ENCODE results near the gene C10orf67.

C10orf67 gene

DNA sequence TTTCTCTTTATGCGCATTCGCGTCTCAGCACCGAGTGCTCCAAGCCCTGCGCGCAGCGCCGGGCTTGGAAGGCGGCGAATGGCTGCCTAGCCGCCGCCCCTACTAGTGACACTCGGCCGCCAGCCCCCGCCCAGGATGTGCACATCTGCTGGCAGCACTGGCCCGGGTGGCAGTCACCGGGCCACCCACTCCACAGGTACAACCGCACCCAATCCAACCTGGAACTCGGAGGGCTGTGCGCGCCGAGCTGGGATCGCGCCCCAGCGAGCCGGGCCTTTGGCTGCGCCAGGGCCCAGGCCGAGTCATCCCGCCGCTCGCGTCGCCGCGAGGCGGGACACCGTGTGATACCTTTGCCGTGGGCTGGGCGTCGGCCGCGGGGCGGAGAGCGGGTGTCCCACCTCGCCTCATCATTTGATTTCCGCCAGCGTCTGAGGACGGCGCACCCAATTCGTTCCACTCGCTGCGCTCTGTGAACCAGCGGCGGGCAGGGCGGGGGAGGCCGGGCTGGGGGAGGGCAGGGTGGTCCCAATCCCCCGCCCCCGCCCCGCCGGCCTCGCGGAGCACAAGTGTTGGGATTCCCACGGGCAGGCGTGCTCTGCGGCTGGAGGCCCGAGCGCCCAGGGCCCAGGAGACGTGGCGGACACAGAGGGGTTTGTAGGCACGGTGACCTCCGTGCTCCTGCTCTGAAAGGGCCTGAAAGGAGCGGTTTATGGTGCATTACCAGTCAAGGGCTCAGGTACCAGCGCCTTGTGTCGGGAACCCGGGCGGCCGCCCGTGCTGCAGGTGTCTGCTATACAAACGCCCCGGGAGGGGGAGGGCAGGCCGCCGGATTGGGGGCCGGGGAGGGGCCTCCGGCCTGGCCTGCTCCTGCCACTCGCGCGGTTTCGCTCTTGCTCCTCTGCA is 170.3 kb downstream of the C10orf67 start:
- Histone ChIP-seq H3K79me2 (ENCODE audit: insufficient read depth, low read length) (no peaks in the 10 kb centered on the region), H3K27me3 (ENCODE audit: insufficient read depth, low read length, poor library complexity) (no peaks in the 10 kb centered on the region), H3K4me1 (ENCODE audit: insufficient read depth, low read length) (no peaks in the 10 kb centered on the region), H3K9me3 (ENCODE audit: insufficient read depth, low read length, severe bottlenecking) (no peaks in the 10 kb centered on the region), H3K4me2 (ENCODE audit: insufficient read depth, low read length) (no peak overlapping the region), H4K20me1 (ENCODE audit: insufficient read depth, low read length) (no peaks in the 10 kb centered on the region), H3K9ac (ENCODE audit: low read depth, low read length) (no peak overlapping the region), H2AFZ (ENCODE audit: low read depth, low read length) (no peak overlapping the region), H3K4me3 (ENCODE audit: low read depth in 1 of 2, low read length in 2 of 2) (no peak overlapping the region), H3K27ac (ENCODE audit: low read length) (no peak overlapping the region), H3K36me3 (ENCODE audit: insufficient read depth, low read length) (no peaks in the 10 kb centered on the region)
- DNase-seq (no peak), ATAC-seq (ENCODE audit: insufficient read depth, low read depth) (no peak)
- TF ChIP-seq, protein P1, sequence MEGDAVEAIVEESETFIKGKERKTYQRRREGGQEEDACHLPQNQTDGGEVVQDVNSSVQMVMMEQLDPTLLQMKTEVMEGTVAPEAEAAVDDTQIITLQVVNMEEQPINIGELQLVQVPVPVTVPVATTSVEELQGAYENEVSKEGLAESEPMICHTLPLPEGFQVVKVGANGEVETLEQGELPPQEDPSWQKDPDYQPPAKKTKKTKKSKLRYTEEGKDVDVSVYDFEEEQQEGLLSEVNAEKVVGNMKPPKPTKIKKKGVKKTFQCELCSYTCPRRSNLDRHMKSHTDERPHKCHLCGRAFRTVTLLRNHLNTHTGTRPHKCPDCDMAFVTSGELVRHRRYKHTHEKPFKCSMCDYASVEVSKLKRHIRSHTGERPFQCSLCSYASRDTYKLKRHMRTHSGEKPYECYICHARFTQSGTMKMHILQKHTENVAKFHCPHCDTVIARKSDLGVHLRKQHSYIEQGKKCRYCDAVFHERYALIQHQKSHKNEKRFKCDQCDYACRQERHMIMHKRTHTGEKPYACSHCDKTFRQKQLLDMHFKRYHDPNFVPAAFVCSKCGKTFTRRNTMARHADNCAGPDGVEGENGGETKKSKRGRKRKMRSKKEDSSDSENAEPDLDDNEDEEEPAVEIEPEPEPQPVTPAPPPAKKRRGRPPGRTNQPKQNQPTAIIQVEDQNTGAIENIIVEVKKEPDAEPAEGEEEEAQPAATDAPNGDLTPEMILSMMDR (IDR thresholded peaks at IDR 0.05; ENCODE audit: borderline replicate concordance, extremely low read depth, low read length, poor library complexity, severe bottlenecking), result no peak
- TF ChIP-seq EZH2 (IDR thresholded peaks at IDR 0.05; ENCODE audit: borderline replicate concordance, low read depth, low read length, severe bottlenecking), result no peak

DNA sequence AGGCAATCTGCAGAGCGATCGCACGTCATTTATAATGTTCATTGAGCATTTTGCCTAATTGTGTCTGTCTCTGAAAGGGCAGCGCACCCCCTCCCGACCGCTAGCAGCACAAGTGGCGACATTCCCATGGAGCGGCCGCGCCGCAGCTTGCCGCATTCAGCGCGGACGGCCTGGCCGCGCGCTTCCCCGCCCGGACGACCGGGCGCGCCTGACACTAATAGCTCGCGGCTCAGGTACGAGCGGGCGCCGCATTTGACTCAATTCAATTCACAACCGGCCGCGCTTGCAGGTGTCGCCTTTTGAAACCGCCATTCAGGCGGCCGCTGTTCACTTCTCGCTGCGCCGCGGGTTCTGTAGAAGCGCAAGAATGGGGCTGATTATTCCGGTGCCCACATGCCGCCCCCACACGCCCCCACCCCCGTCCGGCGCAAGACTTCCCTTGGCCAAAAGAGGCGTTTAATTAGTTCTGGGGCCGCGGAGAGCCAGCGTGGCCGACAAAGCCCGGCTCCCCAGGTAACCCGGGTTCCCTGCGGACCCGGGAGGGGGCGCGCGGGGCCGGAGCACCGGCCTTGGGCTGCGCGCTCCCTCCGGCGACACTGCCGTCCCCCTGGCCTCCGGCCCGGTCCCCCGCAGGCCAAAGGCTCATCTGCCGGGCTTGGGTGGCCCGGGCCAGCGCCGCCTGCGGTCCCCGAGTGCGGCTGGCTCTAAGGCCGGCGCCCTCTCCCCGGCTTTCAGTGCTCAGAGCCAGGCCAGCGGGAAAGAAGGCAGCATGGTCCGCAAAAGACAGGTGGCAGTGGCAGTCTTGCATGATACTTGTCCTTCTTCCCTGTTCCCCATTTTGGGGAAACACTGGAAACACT is 171.2 kb downstream of the C10orf67 start:
- Histone ChIP-seq H3K36me3 (ENCODE audit: insufficient read depth, low read length) (no peaks in the 10 kb centered on the region), H3K4me2 (ENCODE audit: insufficient read depth, low read length) (no peak overlapping the region), H3K27ac (ENCODE audit: low read length) (no peak overlapping the region), H3K27me3 (ENCODE audit: insufficient read depth, low read length, poor library complexity) (no peaks in the 10 kb centered on the region), H4K20me1 (ENCODE audit: insufficient read depth, low read length) (no peaks in the 10 kb centered on the region), H3K9ac (ENCODE audit: low read depth, low read length) (no peak overlapping the region), H3K4me1 (ENCODE audit: insufficient read depth, low read length) (no peaks in the 10 kb centered on the region), H3K79me2 (ENCODE audit: insufficient read depth, low read length) (no peaks in the 10 kb centered on the region), H3K4me3 (ENCODE audit: low read depth in 1 of 2, low read length in 2 of 2) (no peak overlapping the region), H3K9me3 (ENCODE audit: insufficient read depth, low read length, severe bottlenecking) (no peaks in the 10 kb centered on the region), H2AFZ (ENCODE audit: low read depth, low read length) (no peak overlapping the region)
- DNase-seq (no peak), ATAC-seq (ENCODE audit: insufficient read depth, low read depth) (no peak)
- TF ChIP-seq EZH2 (IDR thresholded peaks at IDR 0.05; ENCODE audit: borderline replicate concordance, low read depth, low read length, severe bottlenecking), result no peak
- TF ChIP-seq, protein P1 (IDR thresholded peaks at IDR 0.05; ENCODE audit: borderline replicate concordance, extremely low read depth, low read length, poor library complexity, severe bottlenecking), result no peak

DNA sequence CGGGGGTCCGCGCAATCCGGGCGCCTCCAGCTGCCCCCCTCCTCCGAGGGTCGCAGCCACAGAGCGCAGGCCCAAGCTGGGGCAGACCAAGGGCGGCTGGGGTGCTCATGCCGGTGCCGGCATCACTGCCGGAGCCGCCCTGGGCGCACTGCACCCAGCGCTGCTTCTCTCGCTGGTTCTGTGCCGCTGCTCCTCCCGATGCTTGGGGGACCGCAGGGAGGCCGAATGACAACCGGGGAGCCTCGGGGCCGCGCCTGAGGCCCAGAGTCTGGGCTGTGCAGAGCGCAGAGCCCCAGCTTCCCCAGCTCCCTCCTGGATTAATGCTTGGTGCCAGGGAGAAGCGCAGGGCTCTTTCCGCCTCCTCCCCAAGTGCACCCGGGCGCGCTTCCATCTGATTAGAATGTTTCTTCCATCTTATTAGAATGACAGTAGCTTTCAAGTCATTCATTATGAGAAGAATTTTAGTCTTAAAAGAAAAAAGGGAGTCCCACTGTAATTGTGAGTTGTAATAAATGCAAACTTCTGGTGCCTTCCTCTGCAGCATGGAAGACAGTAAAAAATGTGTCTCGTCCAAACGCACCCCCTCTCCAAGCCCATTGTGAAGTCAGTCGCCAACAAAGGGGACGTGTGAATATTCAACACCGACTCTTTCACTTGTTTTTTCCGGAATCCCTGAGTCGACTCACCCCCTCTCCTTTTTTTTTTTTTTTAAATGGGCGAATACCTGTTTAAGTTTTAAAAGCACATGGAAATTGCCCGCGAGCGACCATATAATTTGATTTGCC is 172.0 kb downstream of the C10orf67 start:
- no peaks in the 10 kb centered on the region for H4K20me1 ChIP-seq (ENCODE audit: insufficient read depth, low read length)
- no peak for TF ChIP-seq EZH2 (IDR thresholded peaks at IDR 0.05; ENCODE audit: borderline replicate concordance, low read depth, low read length, severe bottlenecking)
- TF ChIP-seq, protein P1 (IDR thresholded peaks at IDR 0.05; ENCODE audit: borderline replicate concordance, extremely low read depth, low read length, poor library complexity, severe bottlenecking), result no peak
- no peak overlapping the region for H2AFZ ChIP-seq (ENCODE audit: low read depth, low read length)
- H3K36me3 ChIP-seq (ENCODE audit: insufficient read depth, low read length), result no peaks in the 10 kb centered on the region
- H3K4me3 ChIP-seq (ENCODE audit: low read depth in 1 of 2, low read length in 2 of 2), result no peak overlapping the region
- H3K27ac ChIP-seq (ENCODE audit: low read length), result no peak overlapping the region
- H3K4me1 ChIP-seq (ENCODE audit: insufficient read depth, low read length), result no peaks in the 10 kb centered on the region
- no peak overlapping the region for H3K9ac ChIP-seq (ENCODE audit: low read depth, low read length)
- no peaks in the 10 kb centered on the region for H3K9me3 ChIP-seq (ENCODE audit: insufficient read depth, low read length, severe bottlenecking)
- no peaks in the 10 kb centered on the region for H3K79me2 ChIP-seq (ENCODE audit: insufficient read depth, low read length)
- no peak for DNase-seq
- H3K4me2 ChIP-seq (ENCODE audit: insufficient read depth, low read length), result no peak overlapping the region
- H3K27me3 ChIP-seq (ENCODE audit: insufficient read depth, low read length, poor library complexity), result no peaks in the 10 kb centered on the region
- ATAC-seq (ENCODE audit: insufficient read depth, low read depth), result no peak
